Stomach (tissue), 4 donors: ENCODE data around the gene ARID5B.

Experiments
- EP300 ChIP-seq: sonication (generic); formaldehyde crosslinking; IDR thresholded peaks from one replicate; pipeline ENCODE4 v1.6.1; 2017; ENCODE audit warnings: antibody characterized with exemption
- POLR2A ChIP-seq, 4 donors: fragments of 450-650 bp; IDR thresholded peaks; one replicate each; pipeline ENCODE4 v1.6.1; 2016; ENCODE audit warnings: antibody characterized with exemption in 4 of 4, control low read depth in 2 of 4, mild to moderate bottlenecking in 1 of 4, moderate library complexity in 1 of 4
- POLR2AphosphoS5 ChIP-seq, 3 donors: sonication (generic); formaldehyde crosslinking; IDR thresholded peaks; one replicate each; pipeline ENCODE4 v1.6.1; 2016; ENCODE audit warnings: antibody characterized with exemption in 3 of 3
- TF ChIP-seq, protein P1 (sequence below), 7 experiments: fragments of 450-650 bp in 4 of 7; fragments of 200-600 bp in 3 of 7; sonication (generic) in 3 of 7; IDR thresholded peaks; one replicate each; pipeline ENCODE4 v1.5.1; 2016 to 2019; ENCODE audit warnings: antibody characterized with exemption in 7 of 7, control low read depth in 2 of 7, mild to moderate bottlenecking in 1 of 7

DNA sequence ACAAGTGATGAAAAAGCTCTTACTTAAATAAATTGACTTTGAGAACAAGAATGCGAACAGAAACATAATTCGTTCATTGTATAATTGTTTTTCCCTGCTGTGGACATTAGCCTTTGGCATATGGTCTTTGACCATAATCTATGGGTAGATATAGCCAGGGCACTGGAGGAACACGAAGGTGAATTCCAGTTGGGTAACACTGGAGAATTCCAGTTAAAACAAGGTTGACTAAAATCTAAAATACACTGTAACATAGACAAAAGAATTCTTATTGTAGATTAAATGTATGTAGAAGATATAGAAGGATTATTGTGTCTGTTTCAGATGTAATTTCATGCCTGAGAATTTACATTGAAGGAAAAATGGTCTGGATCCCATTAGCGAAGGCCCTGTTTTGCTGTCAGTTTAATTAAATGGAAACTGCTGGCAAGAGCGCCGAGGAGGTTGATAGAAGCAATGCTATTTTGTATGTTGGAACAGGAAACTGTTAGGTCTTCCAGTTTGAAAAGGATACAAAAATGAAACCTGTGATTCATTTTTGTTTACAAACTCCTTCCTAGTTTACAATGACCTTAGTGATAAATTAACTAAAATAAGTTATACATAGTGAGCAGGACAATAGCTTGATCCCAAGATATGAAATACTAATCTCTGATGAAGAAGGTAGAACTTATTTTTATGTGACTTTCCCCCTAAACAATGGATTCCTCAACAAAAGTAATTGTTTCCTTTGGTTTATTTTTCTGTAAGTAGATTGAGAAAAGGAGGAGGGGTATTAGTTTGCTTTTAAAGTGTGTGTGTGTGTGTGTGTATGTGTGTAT lies 68.9 kb downstream of the ARID5B start:
- TF ChIP-seq, protein P1, sequence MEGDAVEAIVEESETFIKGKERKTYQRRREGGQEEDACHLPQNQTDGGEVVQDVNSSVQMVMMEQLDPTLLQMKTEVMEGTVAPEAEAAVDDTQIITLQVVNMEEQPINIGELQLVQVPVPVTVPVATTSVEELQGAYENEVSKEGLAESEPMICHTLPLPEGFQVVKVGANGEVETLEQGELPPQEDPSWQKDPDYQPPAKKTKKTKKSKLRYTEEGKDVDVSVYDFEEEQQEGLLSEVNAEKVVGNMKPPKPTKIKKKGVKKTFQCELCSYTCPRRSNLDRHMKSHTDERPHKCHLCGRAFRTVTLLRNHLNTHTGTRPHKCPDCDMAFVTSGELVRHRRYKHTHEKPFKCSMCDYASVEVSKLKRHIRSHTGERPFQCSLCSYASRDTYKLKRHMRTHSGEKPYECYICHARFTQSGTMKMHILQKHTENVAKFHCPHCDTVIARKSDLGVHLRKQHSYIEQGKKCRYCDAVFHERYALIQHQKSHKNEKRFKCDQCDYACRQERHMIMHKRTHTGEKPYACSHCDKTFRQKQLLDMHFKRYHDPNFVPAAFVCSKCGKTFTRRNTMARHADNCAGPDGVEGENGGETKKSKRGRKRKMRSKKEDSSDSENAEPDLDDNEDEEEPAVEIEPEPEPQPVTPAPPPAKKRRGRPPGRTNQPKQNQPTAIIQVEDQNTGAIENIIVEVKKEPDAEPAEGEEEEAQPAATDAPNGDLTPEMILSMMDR (IDR thresholded peaks at IDR 0.05): no peak
- TF ChIP-seq POLR2A (IDR thresholded peaks at IDR 0.05) (no peak), POLR2AphosphoS5 (IDR thresholded peaks at IDR 0.05) (no peak), EP300 (no peak)
